HepG2 (cell line): Measurements from ENCODE around the gene RUNX3. TPM values are rescaled to one million over a fixed set of nuclear protein-coding genes. Genes with fewer than 3 reads are reported as not detected.

Source experiments
- ATAD3A ChIP-seq: sonication (generic); formaldehyde crosslinking; IDR thresholded peaks from 2 replicates; pipeline ENCODE4 v1.4.0; 2020; ENCODE audit warnings: missing genetic modification reagents
- ATF5 ChIP-seq: sonication (generic); formaldehyde crosslinking; IDR thresholded peaks from 2 replicates; pipeline ENCODE4 v1.4.0; 2020; ENCODE audit warnings: mild to moderate bottlenecking, low read depth, missing genetic modification reagents
- CBFB ChIP-seq: sonication (generic); formaldehyde crosslinking; IDR thresholded peaks from 2 replicates; pipeline ENCODE4 v1.4.0; 2020; ENCODE audit warnings: missing genetic modification reagents
- MYPOP ChIP-seq: sonication (generic); formaldehyde crosslinking; IDR thresholded peaks from 2 replicates; pipeline ENCODE4 v1.8.1; 2023; ENCODE audit warnings: mild to moderate bottlenecking, moderate library complexity, missing genetic modification reagents
- PAWR ChIP-seq: sonication (generic); formaldehyde crosslinking; IDR thresholded peaks from 2 replicates; pipeline ENCODE4 v1.4.0; 2020; ENCODE audit warnings: missing genetic modification reagents, mild to moderate bottlenecking, borderline replicate concordance
- SOX5 ChIP-seq: IDR thresholded peaks from 2 replicates; pipeline ENCODE4 v1.6.1; 2016; ENCODE audit warnings: borderline replicate concordance
- SP2 ChIP-seq: sonication (generic); formaldehyde crosslinking; IDR thresholded peaks from 2 replicates; pipeline ENCODE4 v1.5.1; 2020; ENCODE audit warnings: mild to moderate bottlenecking, missing genetic modification reagents
- ZNF234 ChIP-seq: sonication (generic); formaldehyde crosslinking; conservative IDR thresholded peaks from 2 replicates; pipeline ENCODE4 v1.5.1; 2020; ENCODE audit warnings: mild to moderate bottlenecking, missing genetic modification reagents
- ZNF567 ChIP-seq: sonication (generic); formaldehyde crosslinking; IDR thresholded peaks from 2 replicates; pipeline ENCODE4 v1.8.1; 2023; ENCODE audit warnings: mild to moderate bottlenecking, missing genetic modification reagents, borderline replicate concordance
- polyA plus RNA-seq, 8 experiments: library from polyadenylated mRNA; depleted of rRNA in 3 of 8; stranded (reverse) in 7 of 8; unstranded in 1 of 8; fragments of >200 nt; fragmentation: Illumina TruSeq in 4 of 8; extraction: Trizol in 4 of 8; gene quantifications; 2 replicates each; pipeline versions ENCODE4 v1.2.1 to v1.2.3, GENCODE V29; 2011 to 2016; ENCODE audit warnings: low read depth in 4 of 8, missing spikeins in 1 of 8, mixed read lengths in 1 of 8; ENCODE audit not compliant: insufficient read depth in 1 of 8
- total RNA-seq, 5 experiments: library from RNA; depleted of rRNA; stranded (reverse); fragments of >200 nt; fragmentation: Illumina TruSeq; extraction: Trizol; gene quantifications; 2 replicates each; pipeline ENCODE4 v1.2.3, GENCODE V29; 2016; ENCODE audit warnings: low read depth in 1 of 5
- TF ChIP-seq, protein P1 (sequence below): sonication (generic); formaldehyde crosslinking; IDR thresholded peaks from 2 replicates; pipeline ENCODE4 v1.4.0; 2020; ENCODE audit warnings: mild to moderate bottlenecking, missing genetic modification reagents, borderline replicate concordance
- TF ChIP-seq, protein P2 (sequence below): sonication (generic); formaldehyde crosslinking; IDR thresholded peaks from 2 replicates; pipeline ENCODE4 v1.9.0; 2021; ENCODE audit warnings: mild to moderate bottlenecking, missing genetic modification reagents
- TF ChIP-seq, protein P3 (sequence below): sonication (generic); formaldehyde crosslinking; conservative IDR thresholded peaks from 2 replicates; pipeline ENCODE4 v1.5.0; 2020; ENCODE audit warnings: missing genetic modification reagents

Gene RUNX3
- total and polyA plus RNA-seq, 2 of the 13 experiments (the other 11 are each of a cell fraction or from before 2014, with no cell fraction given), result 0.04 to 0.22 TPM

GRCh38 chr1:24909388-24909898 lies 20.6 kb downstream of the RUNX3 start (continued):
- TF ChIP-seq MYPOP (CRISPR knock-in tag) (no peak), SOX5 (no peak), ZNF234 (no peak), ATF5 (CRISPR knock-in tag) (no peak), SP2 (CRISPR knock-in tag) (no peak), ZNF567 (CRISPR knock-in tag) (no peak), CBFB (CRISPR knock-in tag) (0 out of 2 replicates have a peak, but pooled peaks have one; percentile 34), ATAD3A (no peak), PAWR (CRISPR knock-in tag) (no peak)
- TF ChIP-seq, protein P1, sequence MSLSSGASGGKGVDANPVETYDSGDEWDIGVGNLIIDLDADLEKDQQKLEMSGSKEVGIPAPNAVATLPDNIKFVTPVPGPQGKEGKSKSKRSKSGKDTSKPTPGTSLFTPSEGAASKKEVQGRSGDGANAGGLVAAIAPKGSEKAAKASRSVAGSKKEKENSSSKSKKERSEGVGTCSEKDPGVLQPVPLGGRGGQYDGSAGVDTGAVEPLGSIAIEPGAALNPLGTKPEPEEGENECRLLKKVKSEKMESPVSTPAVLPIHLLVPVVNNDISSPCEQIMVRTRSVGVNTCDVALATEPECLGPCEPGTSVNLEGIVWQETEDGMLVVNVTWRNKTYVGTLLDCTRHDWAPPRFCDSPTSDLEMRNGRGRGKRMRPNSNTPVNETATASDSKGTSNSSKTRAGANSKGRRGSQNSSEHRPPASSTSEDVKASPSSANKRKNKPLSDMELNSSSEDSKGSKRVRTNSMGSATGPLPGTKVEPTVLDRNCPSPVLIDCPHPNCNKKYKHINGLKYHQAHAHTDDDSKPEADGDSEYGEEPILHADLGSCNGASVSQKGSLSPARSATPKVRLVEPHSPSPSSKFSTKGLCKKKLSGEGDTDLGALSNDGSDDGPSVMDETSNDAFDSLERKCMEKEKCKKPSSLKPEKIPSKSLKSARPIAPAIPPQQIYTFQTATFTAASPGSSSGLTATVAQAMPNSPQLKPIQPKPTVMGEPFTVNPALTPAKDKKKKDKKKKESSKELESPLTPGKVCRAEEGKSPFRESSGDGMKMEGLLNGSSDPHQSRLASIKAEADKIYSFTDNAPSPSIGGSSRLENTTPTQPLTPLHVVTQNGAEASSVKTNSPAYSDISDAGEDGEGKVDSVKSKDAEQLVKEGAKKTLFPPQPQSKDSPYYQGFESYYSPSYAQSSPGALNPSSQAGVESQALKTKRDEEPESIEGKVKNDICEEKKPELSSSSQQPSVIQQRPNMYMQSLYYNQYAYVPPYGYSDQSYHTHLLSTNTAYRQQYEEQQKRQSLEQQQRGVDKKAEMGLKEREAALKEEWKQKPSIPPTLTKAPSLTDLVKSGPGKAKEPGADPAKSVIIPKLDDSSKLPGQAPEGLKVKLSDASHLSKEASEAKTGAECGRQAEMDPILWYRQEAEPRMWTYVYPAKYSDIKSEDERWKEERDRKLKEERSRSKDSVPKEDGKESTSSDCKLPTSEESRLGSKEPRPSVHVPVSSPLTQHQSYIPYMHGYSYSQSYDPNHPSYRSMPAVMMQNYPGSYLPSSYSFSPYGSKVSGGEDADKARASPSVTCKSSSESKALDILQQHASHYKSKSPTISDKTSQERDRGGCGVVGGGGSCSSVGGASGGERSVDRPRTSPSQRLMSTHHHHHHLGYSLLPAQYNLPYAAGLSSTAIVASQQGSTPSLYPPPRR (CRISPR knock-in tag), result no peak
- TF ChIP-seq, protein P2, sequence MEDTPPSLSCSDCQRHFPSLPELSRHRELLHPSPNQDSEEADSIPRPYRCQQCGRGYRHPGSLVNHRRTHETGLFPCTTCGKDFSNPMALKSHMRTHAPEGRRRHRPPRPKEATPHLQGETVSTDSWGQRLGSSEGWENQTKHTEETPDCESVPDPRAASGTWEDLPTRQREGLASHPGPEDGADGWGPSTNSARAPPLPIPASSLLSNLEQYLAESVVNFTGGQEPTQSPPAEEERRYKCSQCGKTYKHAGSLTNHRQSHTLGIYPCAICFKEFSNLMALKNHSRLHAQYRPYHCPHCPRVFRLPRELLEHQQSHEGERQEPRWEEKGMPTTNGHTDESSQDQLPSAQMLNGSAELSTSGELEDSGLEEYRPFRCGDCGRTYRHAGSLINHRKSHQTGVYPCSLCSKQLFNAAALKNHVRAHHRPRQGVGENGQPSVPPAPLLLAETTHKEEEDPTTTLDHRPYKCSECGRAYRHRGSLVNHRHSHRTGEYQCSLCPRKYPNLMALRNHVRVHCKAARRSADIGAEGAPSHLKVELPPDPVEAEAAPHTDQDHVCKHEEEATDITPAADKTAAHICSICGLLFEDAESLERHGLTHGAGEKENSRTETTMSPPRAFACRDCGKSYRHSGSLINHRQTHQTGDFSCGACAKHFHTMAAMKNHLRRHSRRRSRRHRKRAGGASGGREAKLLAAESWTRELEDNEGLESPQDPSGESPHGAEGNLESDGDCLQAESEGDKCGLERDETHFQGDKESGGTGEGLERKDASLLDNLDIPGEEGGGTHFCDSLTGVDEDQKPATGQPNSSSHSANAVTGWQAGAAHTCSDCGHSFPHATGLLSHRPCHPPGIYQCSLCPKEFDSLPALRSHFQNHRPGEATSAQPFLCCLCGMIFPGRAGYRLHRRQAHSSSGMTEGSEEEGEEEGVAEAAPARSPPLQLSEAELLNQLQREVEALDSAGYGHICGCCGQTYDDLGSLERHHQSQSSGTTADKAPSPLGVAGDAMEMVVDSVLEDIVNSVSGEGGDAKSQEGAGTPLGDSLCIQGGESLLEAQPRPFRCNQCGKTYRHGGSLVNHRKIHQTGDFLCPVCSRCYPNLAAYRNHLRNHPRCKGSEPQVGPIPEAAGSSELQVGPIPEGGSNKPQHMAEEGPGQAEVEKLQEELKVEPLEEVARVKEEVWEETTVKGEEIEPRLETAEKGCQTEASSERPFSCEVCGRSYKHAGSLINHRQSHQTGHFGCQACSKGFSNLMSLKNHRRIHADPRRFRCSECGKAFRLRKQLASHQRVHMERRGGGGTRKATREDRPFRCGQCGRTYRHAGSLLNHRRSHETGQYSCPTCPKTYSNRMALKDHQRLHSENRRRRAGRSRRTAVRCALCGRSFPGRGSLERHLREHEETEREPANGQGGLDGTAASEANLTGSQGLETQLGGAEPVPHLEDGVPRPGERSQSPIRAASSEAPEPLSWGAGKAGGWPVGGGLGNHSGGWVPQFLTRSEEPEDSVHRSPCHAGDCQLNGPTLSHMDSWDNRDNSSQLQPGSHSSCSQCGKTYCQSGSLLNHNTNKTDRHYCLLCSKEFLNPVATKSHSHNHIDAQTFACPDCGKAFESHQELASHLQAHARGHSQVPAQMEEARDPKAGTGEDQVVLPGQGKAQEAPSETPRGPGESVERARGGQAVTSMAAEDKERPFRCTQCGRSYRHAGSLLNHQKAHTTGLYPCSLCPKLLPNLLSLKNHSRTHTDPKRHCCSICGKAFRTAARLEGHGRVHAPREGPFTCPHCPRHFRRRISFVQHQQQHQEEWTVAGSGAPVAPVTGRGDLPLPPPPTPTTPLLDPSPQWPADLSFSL, result no peak
- TF ChIP-seq, protein P3, sequence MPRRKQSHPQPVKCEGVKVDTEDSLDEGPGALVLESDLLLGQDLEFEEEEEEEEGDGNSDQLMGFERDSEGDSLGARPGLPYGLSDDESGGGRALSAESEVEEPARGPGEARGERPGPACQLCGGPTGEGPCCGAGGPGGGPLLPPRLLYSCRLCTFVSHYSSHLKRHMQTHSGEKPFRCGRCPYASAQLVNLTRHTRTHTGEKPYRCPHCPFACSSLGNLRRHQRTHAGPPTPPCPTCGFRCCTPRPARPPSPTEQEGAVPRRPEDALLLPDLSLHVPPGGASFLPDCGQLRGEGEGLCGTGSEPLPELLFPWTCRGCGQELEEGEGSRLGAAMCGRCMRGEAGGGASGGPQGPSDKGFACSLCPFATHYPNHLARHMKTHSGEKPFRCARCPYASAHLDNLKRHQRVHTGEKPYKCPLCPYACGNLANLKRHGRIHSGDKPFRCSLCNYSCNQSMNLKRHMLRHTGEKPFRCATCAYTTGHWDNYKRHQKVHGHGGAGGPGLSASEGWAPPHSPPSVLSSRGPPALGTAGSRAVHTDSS (CRISPR knock-in tag), result no peak
